ENCODE results near the gene PDZD2. TPM values are rescaled to one million over a fixed set of nuclear protein-coding genes. Genes with fewer than 3 reads are reported as not detected.
A peak's percentile ranks its signal among the peaks of the same experiment; 100 is the strongest.

PDZD2 gene
- total RNA-seq, 1 donor from 2014 or later, result 70.9 TPM

GRCh38 chr5:31805785-31806400, 167.0 kb downstream of the PDZD2 start:
- no peaks in the 10 kb centered on the region for H3K27me3 ChIP-seq
- no peak for TF ChIP-seq CTCF (IDR thresholded peaks at IDR 0.05)
- H3K36me3 ChIP-seq, result no peaks in the 10 kb centered on the region
- DNase-seq (no peak), ATAC-seq (no peak)
- no peak overlapping the region for H3K27ac ChIP-seq
- H3K4me3 ChIP-seq, result no peak overlapping the region
- no peaks in the 10 kb centered on the region for H3K4me1 ChIP-seq
- intact Hi-C loops (cut with DNase I), result loop anchor here (10.0 kb wide), 1 partner anchor 221 kb away; no protein-coding TSS in a partner anchor
- no peaks in the 10 kb centered on the region for H3K9me3 ChIP-seq

DNA sequence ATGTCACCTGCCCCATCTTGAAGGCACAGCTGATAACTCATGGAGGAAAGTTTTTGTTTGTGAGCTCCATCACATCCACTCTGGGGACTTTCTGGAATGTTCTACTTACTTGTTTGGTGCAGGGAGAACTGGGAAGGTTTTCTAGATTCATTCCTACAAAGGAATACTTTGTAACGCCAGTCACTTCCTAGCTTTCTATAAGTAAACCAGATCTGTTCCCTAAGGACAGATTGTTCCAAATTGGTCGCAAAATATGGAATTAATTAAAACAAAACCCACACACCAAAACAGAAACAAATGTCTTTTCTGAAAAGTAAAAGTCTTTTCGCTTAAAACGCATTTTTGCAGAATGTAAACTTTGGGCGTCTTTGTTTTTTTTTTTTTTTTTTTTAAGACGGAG, 167.6 kb downstream of the PDZD2 start:
- intact Hi-C loops (cut with DNase I), result loop anchor here (10.0 kb wide), 1 partner anchor 222 kb away; no protein-coding TSS in a partner anchor

GRCh38 chr5:31807789-31808540, 169.0 kb downstream of the PDZD2 start:
- Histone ChIP-seq H3K4me3 (no peak overlapping the region), H3K36me3 (no peaks in the 10 kb centered on the region), H3K27ac (no peak overlapping the region), H3K9me3 (no peaks in the 10 kb centered on the region), H3K4me1 (no peaks in the 10 kb centered on the region), H3K27me3 (no peaks in the 10 kb centered on the region)
- no peak for ATAC-seq
- intact Hi-C loops (cut with DNase I), result loop anchor here (10.0 kb wide), 1 partner anchor 223 kb away; no protein-coding TSS in a partner anchor
- no peak for DNase-seq
- TF ChIP-seq CTCF (IDR thresholded peaks at IDR 0.05), result no peak

More for the DNA sequence above, 167.6 kb downstream of the PDZD2 start:
- Histone ChIP-seq H3K9me3 (no peaks in the 10 kb centered on the region), H3K27me3 (no peaks in the 10 kb centered on the region), H3K36me3 (no peaks in the 10 kb centered on the region), H3K4me1 (no peaks in the 10 kb centered on the region), H3K4me3 (no peak overlapping the region), H3K27ac (no peak overlapping the region)
- no peak for ATAC-seq
- no peak for DNase-seq
- TF ChIP-seq CTCF (IDR thresholded peaks at IDR 0.05), result no peak

GRCh38 chr5:31809050-31809870, 170.3 kb downstream of the PDZD2 start:
- H3K4me3 ChIP-seq, result no peak overlapping the region
- no peaks in the 10 kb centered on the region for H3K27me3 ChIP-seq
- ATAC-seq (peak; percentile 92), DNase-seq (peak; percentile 74)
- no peaks in the 10 kb centered on the region for H3K36me3 ChIP-seq
- intact Hi-C loops (cut with DNase I), result loop anchor here (10.0 kb wide), 1 partner anchor 224 kb away; no protein-coding TSS in a partner anchor
- no peak overlapping the region for H3K27ac ChIP-seq
- no peaks in the 10 kb centered on the region for H3K4me1 ChIP-seq
- H3K9me3 ChIP-seq, result no peaks in the 10 kb centered on the region
- TF ChIP-seq CTCF (IDR thresholded peaks at IDR 0.05), result peak; percentile 77

- Histone ChIP-seq H3K4me3 (no peak overlapping the region), H3K27ac (no peak overlapping the region), H3K4me1 (no peaks in the 10 kb centered on the region), H3K36me3 (no peaks in the 10 kb centered on the region), H3K9me3 (no peaks in the 10 kb centered on the region), H3K27me3 (no peaks in the 10 kb centered on the region)
- DNase-seq, result no peak
- no peak for TF ChIP-seq CTCF (IDR thresholded peaks at IDR 0.05)
- no peak for ATAC-seq
- intact Hi-C loops (cut with DNase I), result no loop called here
Measured at GRCh38 chr5:31811210-31811609, 172.3 kb downstream of the PDZD2 start.

All from upper lobe of right lung (tissue), 1 donor.